Hematopoietic multipotent progenitor cell treated with erythropoietin and hydrocortisone succinate and interleukin-3 and kit ligand, for 8 days (in vitro differentiated cells): ENCODE results near the gene GMNC.
A peak's percentile ranks its signal among the peaks of the same experiment; 100 is the strongest.

Experiments
- DNase-seq: peaks from one replicate; pipeline ENCODE4 v3.0.0-alpha.2; 2015

Gene GMNC

DNA sequence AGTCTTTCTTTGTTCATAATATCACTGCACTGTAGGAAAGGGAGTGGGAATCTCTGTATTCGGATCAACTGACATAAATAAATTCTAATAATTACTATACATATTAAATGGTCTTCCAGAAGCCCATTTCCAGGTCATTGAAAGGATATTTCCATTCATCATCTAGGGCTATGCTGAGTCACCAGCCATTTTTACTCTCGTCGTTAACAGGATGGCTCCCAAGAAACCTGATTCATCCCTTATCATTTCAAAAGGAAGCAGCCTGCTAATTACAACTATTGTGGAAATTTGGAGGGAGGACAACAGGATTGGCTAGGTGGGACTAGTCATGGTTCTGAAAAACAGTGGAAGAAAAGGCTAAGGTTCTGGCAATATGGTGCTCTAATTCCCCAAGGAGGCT is 13.6 kb downstream of the GMNC start:
- DNase-seq = no peak

- DNase-seq = no peak
Measured at GRCh38 chr3:190847436-190847835, 15.1 kb downstream of the GMNC start.

- no peak for DNase-seq
Measured at GRCh38 chr3:190840146-190840545, 22.3 kb downstream of the GMNC start.

GRCh38 chr3:190831225-190831624 is 31.3 kb downstream of the GMNC start:
- DNase-seq = no peak

DNA sequence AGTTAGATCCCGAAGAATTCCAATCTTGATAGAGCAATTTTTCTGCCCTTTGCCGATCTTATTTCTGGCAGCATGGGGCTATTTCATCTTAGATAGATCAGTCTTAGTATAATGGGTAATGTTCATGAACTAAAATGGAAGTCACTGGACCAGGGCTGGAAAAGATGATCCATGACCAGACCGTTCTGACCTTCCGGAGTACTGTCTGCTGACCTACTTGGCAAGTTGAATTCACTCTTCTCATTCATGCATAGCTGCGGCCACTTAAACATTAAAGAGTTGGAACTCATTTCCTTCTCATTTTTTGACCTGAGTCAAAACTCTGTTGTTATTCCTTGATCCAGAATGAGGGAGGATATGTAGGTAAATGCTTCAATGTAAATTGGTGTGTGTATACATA is 32.5 kb downstream of the GMNC start:
- no peak for DNase-seq

- DNase-seq = no peak
Measured at GRCh38 chr3:190826018-190826417, 36.5 kb downstream of the GMNC start.

GRCh38 chr3:190825386-190826016 is 37.0 kb downstream of the GMNC start:
- DNase-seq = no peak

- DNase-seq = peak; percentile 61
Measured at GRCh38 chr3:190811775-190812480, 50.6 kb downstream of the GMNC start.

DNA sequence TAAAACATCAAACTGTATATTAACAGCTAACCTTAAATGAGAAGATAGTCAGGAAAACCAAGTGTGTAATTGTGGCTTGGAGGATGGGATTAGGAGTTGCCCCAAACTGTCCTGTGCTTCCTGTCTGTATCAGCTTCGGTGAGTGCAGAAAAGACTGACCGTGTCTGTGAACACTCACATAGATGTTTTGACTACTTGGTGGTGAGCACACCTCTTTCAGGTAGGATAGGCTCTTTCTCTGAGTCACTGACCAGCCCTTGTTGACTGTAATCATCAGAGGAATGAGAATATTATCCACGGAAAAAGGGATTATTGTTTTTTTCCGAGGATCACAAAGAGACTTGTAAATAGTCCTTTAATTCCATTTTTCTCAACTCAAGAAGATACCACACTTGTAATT is 51.5 kb downstream of the GMNC start:
- DNase-seq = no peak

DNA sequence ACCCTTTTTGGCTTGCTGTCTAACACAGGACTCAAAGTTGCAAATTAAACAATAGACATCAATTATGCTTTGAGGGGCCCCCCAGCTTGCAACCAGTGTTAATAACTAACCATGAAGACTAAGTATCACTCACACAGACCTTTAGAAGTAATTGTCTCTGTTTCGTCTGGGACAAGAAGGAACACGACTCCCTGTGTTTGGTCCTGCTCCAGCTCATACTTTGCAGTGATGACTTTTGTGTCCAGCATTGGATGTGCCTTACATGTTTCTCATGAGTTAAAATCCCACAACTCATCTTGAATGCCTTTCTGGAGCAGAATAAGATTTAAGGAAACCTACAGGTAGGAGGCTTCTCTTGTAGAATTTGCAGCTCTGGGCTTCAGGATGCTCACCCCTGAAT is 53.1 kb downstream of the GMNC start:
- DNase-seq = no peak

GRCh38 chr3:190807719-190808375 is 54.6 kb downstream of the GMNC start:
- peak; percentile 3 for DNase-seq
